Vagina (tissue), 2 donors: ENCODE results near the gene LTA.

Experiments
- POLR2A ChIP-seq, 2 donors: fragments of 450-650 bp; IDR thresholded peaks; one replicate each; pipeline ENCODE4 v1.6.1; 2017; ENCODE audit warnings: antibody characterized with exemption in 2 of 2, mild to moderate bottlenecking in 2 of 2, moderate library complexity in 2 of 2
- POLR2AphosphoS5 ChIP-seq, 2 donors: sonication (generic); formaldehyde crosslinking; IDR thresholded peaks; one replicate each; pipeline ENCODE4 v1.9.0; 2017; ENCODE audit warnings: antibody characterized with exemption in 2 of 2, mild to moderate bottlenecking in 2 of 2, low read depth in 1 of 2; ENCODE audit not compliant: insufficient read depth in 1 of 2
- TF ChIP-seq, protein P1 (sequence below), 3 experiments: fragments of 450-650 bp in 2 of 3; fragments of 200-600 bp in 1 of 3; sonication (generic) in 1 of 3; IDR thresholded peaks; one replicate each; pipeline ENCODE4 v1.5.1; 2017 to 2019; ENCODE audit warnings: antibody characterized with exemption in 3 of 3, mild to moderate bottlenecking in 2 of 3, moderate library complexity in 2 of 3

DNA sequence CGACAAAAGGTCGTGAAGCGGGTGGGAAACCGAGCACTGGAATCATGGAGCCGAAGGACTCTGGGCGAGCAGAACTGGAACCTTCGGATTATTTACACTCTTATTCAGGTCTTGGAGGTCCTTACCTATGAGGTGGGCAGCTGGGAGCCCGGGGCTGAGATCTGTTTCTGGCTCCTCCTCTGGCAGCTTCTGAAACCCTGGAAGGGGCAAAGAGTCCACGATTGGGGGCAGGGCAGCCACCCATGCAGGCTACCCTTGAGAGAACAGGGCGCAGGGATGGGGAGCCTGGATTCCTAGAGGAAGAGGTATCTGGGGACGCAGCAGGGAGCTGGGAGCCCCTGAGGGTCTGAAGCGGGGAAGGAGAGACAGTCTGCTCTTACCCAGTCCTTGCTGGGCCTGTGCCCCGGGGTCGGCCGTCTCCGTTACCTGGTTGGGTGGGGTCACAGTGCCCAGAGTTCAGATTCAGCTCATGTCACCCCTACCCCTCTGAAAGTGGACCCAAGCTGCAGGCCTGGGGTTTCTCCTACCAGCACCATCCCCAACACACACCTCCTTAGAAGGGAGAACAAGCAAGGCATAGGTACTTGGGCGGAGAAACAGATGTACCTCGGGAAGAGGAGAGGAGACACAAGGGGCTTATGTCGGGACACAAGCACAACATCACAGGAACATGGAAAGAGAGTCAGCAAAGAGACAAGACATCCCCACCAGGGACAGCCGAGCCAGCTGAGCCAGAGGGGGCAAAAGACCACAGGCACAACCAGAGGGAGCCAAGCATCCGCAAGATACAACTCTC lies 9.5 kb downstream of the LTA start:
- TF ChIP-seq, protein P1, sequence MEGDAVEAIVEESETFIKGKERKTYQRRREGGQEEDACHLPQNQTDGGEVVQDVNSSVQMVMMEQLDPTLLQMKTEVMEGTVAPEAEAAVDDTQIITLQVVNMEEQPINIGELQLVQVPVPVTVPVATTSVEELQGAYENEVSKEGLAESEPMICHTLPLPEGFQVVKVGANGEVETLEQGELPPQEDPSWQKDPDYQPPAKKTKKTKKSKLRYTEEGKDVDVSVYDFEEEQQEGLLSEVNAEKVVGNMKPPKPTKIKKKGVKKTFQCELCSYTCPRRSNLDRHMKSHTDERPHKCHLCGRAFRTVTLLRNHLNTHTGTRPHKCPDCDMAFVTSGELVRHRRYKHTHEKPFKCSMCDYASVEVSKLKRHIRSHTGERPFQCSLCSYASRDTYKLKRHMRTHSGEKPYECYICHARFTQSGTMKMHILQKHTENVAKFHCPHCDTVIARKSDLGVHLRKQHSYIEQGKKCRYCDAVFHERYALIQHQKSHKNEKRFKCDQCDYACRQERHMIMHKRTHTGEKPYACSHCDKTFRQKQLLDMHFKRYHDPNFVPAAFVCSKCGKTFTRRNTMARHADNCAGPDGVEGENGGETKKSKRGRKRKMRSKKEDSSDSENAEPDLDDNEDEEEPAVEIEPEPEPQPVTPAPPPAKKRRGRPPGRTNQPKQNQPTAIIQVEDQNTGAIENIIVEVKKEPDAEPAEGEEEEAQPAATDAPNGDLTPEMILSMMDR (IDR thresholded peaks at IDR 0.05), result no peak
- no peak for TF ChIP-seq POLR2A (IDR thresholded peaks at IDR 0.05)
- no peak for TF ChIP-seq POLR2AphosphoS5 (IDR thresholded peaks at IDR 0.05; ENCODE audit: insufficient read depth in 1 of 2, low read depth in 1 of 2)
